ENCODE measurements around the gene HS3ST3A1.

- no peak for TF ChIP-seq POLR2A (IDR thresholded peaks at IDR 0.05)
- TF ChIP-seq, protein P1, sequence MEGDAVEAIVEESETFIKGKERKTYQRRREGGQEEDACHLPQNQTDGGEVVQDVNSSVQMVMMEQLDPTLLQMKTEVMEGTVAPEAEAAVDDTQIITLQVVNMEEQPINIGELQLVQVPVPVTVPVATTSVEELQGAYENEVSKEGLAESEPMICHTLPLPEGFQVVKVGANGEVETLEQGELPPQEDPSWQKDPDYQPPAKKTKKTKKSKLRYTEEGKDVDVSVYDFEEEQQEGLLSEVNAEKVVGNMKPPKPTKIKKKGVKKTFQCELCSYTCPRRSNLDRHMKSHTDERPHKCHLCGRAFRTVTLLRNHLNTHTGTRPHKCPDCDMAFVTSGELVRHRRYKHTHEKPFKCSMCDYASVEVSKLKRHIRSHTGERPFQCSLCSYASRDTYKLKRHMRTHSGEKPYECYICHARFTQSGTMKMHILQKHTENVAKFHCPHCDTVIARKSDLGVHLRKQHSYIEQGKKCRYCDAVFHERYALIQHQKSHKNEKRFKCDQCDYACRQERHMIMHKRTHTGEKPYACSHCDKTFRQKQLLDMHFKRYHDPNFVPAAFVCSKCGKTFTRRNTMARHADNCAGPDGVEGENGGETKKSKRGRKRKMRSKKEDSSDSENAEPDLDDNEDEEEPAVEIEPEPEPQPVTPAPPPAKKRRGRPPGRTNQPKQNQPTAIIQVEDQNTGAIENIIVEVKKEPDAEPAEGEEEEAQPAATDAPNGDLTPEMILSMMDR (IDR thresholded peaks at IDR 0.05): no peak
Observed at GRCh38 chr17:13495423-13495822, 106.3 kb downstream of the HS3ST3A1 start.
